ENCODE data around the gene NPRL2.

- TF ChIP-seq FOXP1 (CRISPR knock-in tag; IDR thresholded peaks at IDR 0.05; ENCODE audit: borderline replicate concordance) (no peak), ZNF416 (CRISPR knock-in tag; IDR thresholded peaks at IDR 0.05) (no peak), ZBTB21 (CRISPR knock-in tag; IDR thresholded peaks at IDR 0.05; ENCODE audit: borderline replicate concordance) (no peak), E2F1 (CRISPR knock-in tag; IDR thresholded peaks at IDR 0.05) (no peak), CTCF (IDR thresholded peaks at IDR 0.05) (no peak), USF2 (CRISPR knock-in tag; IDR thresholded peaks at IDR 0.05) (no peak)
These were observed 24.9 kb downstream of the NPRL2 start for GRCh38 chr3:50325497-50326181.

All from WTC11 (cell line).